ENCODE measurements around the gene SLC50A1.
"Not testable (repeated sequence)": the region's sequence is repeated elsewhere in the genome, so short reads cannot be mapped to it uniquely, and the experiment has no call there.

Gene SLC50A1

GRCh38 chr1:155137154-155137949 is 1.7 kb downstream of the SLC50A1 start:
- DNase-seq: no peak

GRCh38 chr1:155139895-155140629 is 4.4 kb downstream of the SLC50A1 start, which contains the start of gene DPM3:
Gene DPM3 (minus strand): TSS chr1:155140531. CDS start chr1:155140240, 291 bp downstream.
- peak; percentile 66 for DNase-seq

- no peak for DNase-seq
Measured at GRCh38 chr1:155140630-155140953, 4.9 kb downstream of the SLC50A1 start.

GRCh38 chr1:155141749-155142148 is 6.1 kb downstream of the SLC50A1 start:
- DNase-seq: no peak

GRCh38 chr1:155145491-155145890 is 9.8 kb downstream of the SLC50A1 start:
- no peak for DNase-seq

GRCh38 chr1:155155996-155156643 is 20.5 kb downstream of the SLC50A1 start:
- DNase-seq: not testable (repeated sequence)

GRCh38 chr1:155158991-155159390 is 23.3 kb downstream of the SLC50A1 start:
- no peak for DNase-seq

- no peak for DNase-seq
Measured at GRCh38 chr1:155160128-155160527, 24.5 kb downstream of the SLC50A1 start.

GRCh38 chr1:155162631-155163030 is 27.0 kb downstream of the SLC50A1 start:
- not testable (repeated sequence) for DNase-seq

- DNase-seq: not testable (repeated sequence)
Measured at GRCh38 chr1:155163785-155164184, 28.1 kb downstream of the SLC50A1 start.

- DNase-seq: not testable (repeated sequence)
Measured at GRCh38 chr1:155164625-155165024, 29.0 kb downstream of the SLC50A1 start.

- DNase-seq: no peak
Measured at GRCh38 chr1:155166051-155166470, 30.4 kb downstream of the SLC50A1 start.

GRCh38 chr1:155166471-155167165 is 31.0 kb downstream of the SLC50A1 start:
- DNase-seq: no peak

GRCh38 chr1:155167166-155168104 is 31.8 kb downstream of the SLC50A1 start:
- peak; percentile 54 for DNase-seq

- not testable (repeated sequence) for DNase-seq
Measured at GRCh38 chr1:155168105-155168445, 32.4 kb downstream of the SLC50A1 start.

GRCh38 chr1:155168456-155169210 is 33.0 kb downstream of the SLC50A1 start:
- DNase-seq: no peak

- no peak for DNase-seq
Measured at GRCh38 chr1:155169541-155169940, 33.9 kb downstream of the SLC50A1 start.

GRCh38 chr1:155170101-155170785 is 34.6 kb downstream of the SLC50A1 start:
- DNase-seq: no peak

GRCh38 chr1:155170806-155171205 is 35.2 kb downstream of the SLC50A1 start:
- no peak for DNase-seq

Measured in NCI-H446 treated with DMSO at 0.1 percent for 48 hours (cell line).